ENCODE results near the gene IFFO2.
"Not testable (repeated sequence)": the region's sequence is repeated elsewhere in the genome, so short reads cannot be mapped to it uniquely, and the experiment has no call there.

Gene IFFO2

GRCh38 chr1:18895317-18895716 is 61.2 kb downstream of the IFFO2 start:
- DNase-seq (ENCODE audit: low read depth in 2 of 2): no peak

GRCh38 chr1:18893120-18893519 is 63.4 kb downstream of the IFFO2 start:
- no peak for DNase-seq (ENCODE audit: low read depth in 2 of 2)

GRCh38 chr1:18891858-18892257 is 64.6 kb downstream of the IFFO2 start:
- DNase-seq (ENCODE audit: low read depth in 2 of 2): not testable (repeated sequence)

GRCh38 chr1:18891426-18891780 is 65.1 kb downstream of the IFFO2 start:
- DNase-seq (ENCODE audit: low read depth in 2 of 2): no peak

- no peak for DNase-seq (ENCODE audit: low read depth in 2 of 2)
These were observed 65.6 kb downstream of the IFFO2 start for GRCh38 chr1:18890706-18891425.

- no peak for DNase-seq (ENCODE audit: low read depth in 2 of 2)
These were observed 70.5 kb downstream of the IFFO2 start for GRCh38 chr1:18886003-18886335.

- DNase-seq (ENCODE audit: low read depth in 2 of 2): no peak
These were observed 71.0 kb downstream of the IFFO2 start for GRCh38 chr1:18885311-18886002.

GRCh38 chr1:18884727-18885126 is 71.7 kb downstream of the IFFO2 start:
- no peak for DNase-seq (ENCODE audit: low read depth in 2 of 2)

GRCh38 chr1:18884419-18884717 is 72.1 kb downstream of the IFFO2 start:
- DNase-seq (ENCODE audit: low read depth in 2 of 2): no peak

- DNase-seq (ENCODE audit: low read depth in 2 of 2): peak; percentile 41 to 55
These were observed 72.6 kb downstream of the IFFO2 start for GRCh38 chr1:18883636-18884418.

GRCh38 chr1:18883079-18883478 is 73.4 kb downstream of the IFFO2 start:
- DNase-seq (ENCODE audit: low read depth in 2 of 2): no peak

- no peak for DNase-seq (ENCODE audit: low read depth in 2 of 2)
These were observed 74.0 kb downstream of the IFFO2 start for GRCh38 chr1:18882486-18882885.

GRCh38 chr1:18881642-18882431 is 74.6 kb downstream of the IFFO2 start:
- DNase-seq (ENCODE audit: low read depth in 2 of 2): no peak

GRCh38 chr1:18881164-18881563 is 75.3 kb downstream of the IFFO2 start:
- no peak for DNase-seq (ENCODE audit: low read depth in 2 of 2)

- no peak for DNase-seq (ENCODE audit: low read depth in 2 of 2)
These were observed 75.9 kb downstream of the IFFO2 start for GRCh38 chr1:18880585-18880984.

GRCh38 chr1:18879791-18880309 is 76.6 kb downstream of the IFFO2 start:
- DNase-seq (ENCODE audit: low read depth in 2 of 2): no peak

GRCh38 chr1:18879215-18879790 is 77.2 kb downstream of the IFFO2 start:
- DNase-seq (ENCODE audit: low read depth in 2 of 2): no peak

- DNase-seq (ENCODE audit: low read depth in 2 of 2): no peak
These were observed 77.8 kb downstream of the IFFO2 start for GRCh38 chr1:18878538-18879214.

GRCh38 chr1:18877282-18877681 is 79.2 kb downstream of the IFFO2 start:
- no peak for DNase-seq (ENCODE audit: low read depth in 2 of 2)

- no peak for DNase-seq (ENCODE audit: low read depth in 2 of 2)
These were observed 80.3 kb downstream of the IFFO2 start for GRCh38 chr1:18876210-18876609.

- no peak for DNase-seq (ENCODE audit: low read depth in 2 of 2)
These were observed 80.7 kb downstream of the IFFO2 start for GRCh38 chr1:18875796-18876128.

Measured in activated CD8-positive, alpha-beta memory T cell treated with anti-CD3 and anti-CD28 coated beads for 4 hours (primary cell).